KOPT-K1 (cell line): ENCODE data around the gene KHDC3L.
"Not testable (repeated sequence)": the region's sequence is repeated elsewhere in the genome, so short reads cannot be mapped to it uniquely, and the experiment has no call there.

Experiments used
- H3K27ac ChIP-seq: fragments of 200-600 bp; sonication (generic); 2 replicates; pipeline ENCODE4 v1.5.1; 2016; ENCODE audit warnings: antibody characterized with exemption, mild to moderate bottlenecking, low read depth, low read length; ENCODE audit not compliant: poor library complexity, severe bottlenecking
- H3K36me3 ChIP-seq: fragments of 200-600 bp; sonication (generic); 2 replicates; pipeline ENCODE4 v1.5.1; 2017; ENCODE audit warnings: antibody characterized with exemption, mild to moderate bottlenecking, low read length, moderate library complexity; ENCODE audit not compliant: insufficient read depth
- H3K9me3 ChIP-seq: fragments of 200-600 bp; sonication (generic); 2 replicates; pipeline ENCODE4 v1.5.1; 2017; ENCODE audit warnings: antibody characterized with exemption, low read length, mild to moderate bottlenecking; ENCODE audit not compliant: insufficient read depth, poor library complexity, severe bottlenecking

The KHDC3L gene

GRCh38 chr6:73362869-73363536 is 545 bp downstream of the KHDC3L start:
- Histone ChIP-seq H3K27ac (no peak overlapping the region), H3K36me3 (no peaks in the 10 kb centered on the region)

GRCh38 chr6:73363537-73363875 is 1.0 kb downstream of the KHDC3L start:
- H3K36me3 ChIP-seq: no peaks in the 10 kb centered on the region
- H3K9me3 ChIP-seq: no peaks in the 10 kb centered on the region
- no peak overlapping the region for H3K27ac ChIP-seq

More at GRCh38 chr6:73362869-73363536, 545 bp downstream of the KHDC3L start:
- no peaks in the 10 kb centered on the region for H3K9me3 ChIP-seq

GRCh38 chr6:73364121-73364520 is 1.7 kb downstream of the KHDC3L start:
- H3K9me3 ChIP-seq: no peaks in the 10 kb centered on the region

GRCh38 chr6:73364549-73364948 is 2.1 kb downstream of the KHDC3L start:
- H3K27ac ChIP-seq: no peak overlapping the region
- H3K9me3 ChIP-seq: no peaks in the 10 kb centered on the region
- no peaks in the 10 kb centered on the region for H3K36me3 ChIP-seq

More at GRCh38 chr6:73364121-73364520, 1.7 kb downstream of the KHDC3L start:
- no peaks in the 10 kb centered on the region for H3K36me3 ChIP-seq
- no peak overlapping the region for H3K27ac ChIP-seq

- Histone ChIP-seq H3K27ac (no peak overlapping the region), H3K9me3 (peaks cover 28% of the 10 kb centered on the region), H3K36me3 (no peaks in the 10 kb centered on the region)
Observed at GRCh38 chr6:73367761-73368355, 5.4 kb downstream of the KHDC3L start.

GRCh38 chr6:73368675-73369074 is 6.2 kb downstream of the KHDC3L start:
- Histone ChIP-seq H3K27ac (peak overlapping the region; percentile 33), H3K36me3 (no peaks in the 10 kb centered on the region), H3K9me3 (peaks cover 28% of the 10 kb centered on the region)

GRCh38 chr6:73369157-73369556 is 6.7 kb downstream of the KHDC3L start:
- Histone ChIP-seq H3K27ac (peak overlapping the region; percentile 33), H3K36me3 (no peaks in the 10 kb centered on the region), H3K9me3 (peaks cover 28% of the 10 kb centered on the region)

GRCh38 chr6:73369563-73369962 is 7.1 kb downstream of the KHDC3L start, which contains the start of gene OOEP:
Gene OOEP (minus strand): TSS chr6:73369897. CDS start chr6:73369792, 105 bp downstream.
- peak within 1 kb of the TSS; percentile 33 for H3K27ac ChIP-seq
- no peaks in the 10 kb centered on the region for H3K36me3 ChIP-seq
- H3K9me3 ChIP-seq: peaks cover 28% of the 10 kb centered on the region

- Histone ChIP-seq H3K27ac (no peak overlapping the region), H3K9me3 (peaks cover 28% of the 10 kb centered on the region), H3K36me3 (no peaks in the 10 kb centered on the region)
Observed at GRCh38 chr6:73371984-73372383, 9.5 kb downstream of the KHDC3L start.

- no peak overlapping the region for H3K27ac ChIP-seq
- no peaks in the 10 kb centered on the region for H3K36me3 ChIP-seq
- H3K9me3 ChIP-seq: peaks cover 28% of the 10 kb centered on the region
Observed at GRCh38 chr6:73372516-73372915, 10.1 kb downstream of the KHDC3L start.

GRCh38 chr6:73375216-73375615 is 12.8 kb downstream of the KHDC3L start:
- Histone ChIP-seq H3K9me3 (peaks cover 22% of the 10 kb centered on the region), H3K27ac (no peak overlapping the region), H3K36me3 (no peaks in the 10 kb centered on the region)

GRCh38 chr6:73377225-73377624 is 14.8 kb downstream of the KHDC3L start:
- H3K9me3 ChIP-seq: peaks cover 5% of the 10 kb centered on the region
- H3K27ac ChIP-seq: no peak overlapping the region
- no peaks in the 10 kb centered on the region for H3K36me3 ChIP-seq

GRCh38 chr6:73381531-73381930 is 19.1 kb downstream of the KHDC3L start:
- not testable (repeated sequence) for H3K9me3 ChIP-seq, H3K27ac ChIP-seq, H3K36me3 ChIP-seq

- no peak overlapping the region for H3K27ac ChIP-seq
- no peaks in the 10 kb centered on the region for H3K36me3 ChIP-seq
- no peaks in the 10 kb centered on the region for H3K9me3 ChIP-seq
Observed at GRCh38 chr6:73382462-73383113, 20.1 kb downstream of the KHDC3L start.

GRCh38 chr6:73388433-73388799 is 26.0 kb downstream of the KHDC3L start:
- Histone ChIP-seq H3K27ac (no peak overlapping the region), H3K9me3 (no peaks in the 10 kb centered on the region), H3K36me3 (no peaks in the 10 kb centered on the region)
